WTC11 (cell line): ENCODE data around the gene C10orf90. TPM values are rescaled to one million over a fixed set of nuclear protein-coding genes. Genes with fewer than 3 reads are reported as not detected.

Experiments
- ATAC-seq: fragments of 200-7000 bp; cut with Tn5 transposase; 2 replicates; pipeline ENCODE4 v1.10.0; 2021; ENCODE audit warnings: mild to moderate bottlenecking, moderate library complexity
- CTCF ChIA-PET: fragments of 300-600 bp; sonication (Branson Sonifier 250); formaldehyde crosslinking; loops from one replicate; lab custom pipeline; 2021; ENCODE audit warnings: antibody characterized with exemption; lab: Charles Lee
- POLR2A ChIA-PET: fragments of 350-600 bp; sonication (Branson Sonifier 250); formaldehyde crosslinking; loops from one replicate; lab custom pipeline; 2021; ENCODE audit warnings: antibody characterized with exemption; lab: Charles Lee
- DNase-seq: peaks from one replicate; pipeline ENCODE4 v3.0.0; 2021; ENCODE audit warnings: low spot score
- H3K27ac Mint-ChIP-seq: 2 replicates; pipeline ENCODE4 v1.8.0; 2021; ENCODE audit warnings: mixed read lengths
- H3K27me3 Mint-ChIP-seq: 2 replicates; pipeline ENCODE4 v1.8.0; 2021; ENCODE audit warnings: low read depth, mild to moderate bottlenecking, moderate library complexity, mixed read lengths
- H3K36me3 Mint-ChIP-seq: 2 replicates; pipeline ENCODE4 v1.8.0; 2021; ENCODE audit warnings: mixed read lengths
- H3K4me1 Mint-ChIP-seq: 2 replicates; pipeline ENCODE4 v1.8.0; 2022; ENCODE audit warnings: mixed read lengths
- H3K4me3 Mint-ChIP-seq: 2 replicates; pipeline ENCODE4 v1.8.0; 2021; ENCODE audit warnings: mild to moderate bottlenecking, moderate library complexity, mixed read lengths
- H3K9me3 Mint-ChIP-seq: 2 replicates; pipeline ENCODE4 v1.8.0; 2021; ENCODE audit warnings: mixed read lengths
- ATF3 ChIP-seq: sonication (generic); formaldehyde crosslinking; conservative IDR thresholded peaks from 2 replicates; pipeline ENCODE4 v1.8.1; 2022; ENCODE audit warnings: mild to moderate bottlenecking, missing genetic modification reagents
- CREB1 ChIP-seq: sonication (generic); formaldehyde crosslinking; IDR thresholded peaks from 2 replicates; pipeline ENCODE4 v1.8.0; 2023; ENCODE audit warnings: mild to moderate bottlenecking, missing genetic modification reagents
- E2F1 ChIP-seq: sonication (generic); formaldehyde crosslinking; IDR thresholded peaks from 2 replicates; pipeline ENCODE4 v1.8.0; 2022; ENCODE audit warnings: mild to moderate bottlenecking, missing genetic modification reagents
- ERG ChIP-seq: fragments of 250-450 bp; sonication (Bioruptor Pico); IDR thresholded peaks from 2 replicates; pipeline ENCODE4 v1.8.0; 2021; ENCODE audit warnings: mild to moderate bottlenecking
- ESRRA ChIP-seq: sonication (generic); formaldehyde crosslinking; IDR thresholded peaks from 2 replicates; pipeline ENCODE4 v1.8.1; 2022; ENCODE audit warnings: mild to moderate bottlenecking, missing genetic modification reagents, borderline replicate concordance
- FOXP1 ChIP-seq: sonication (generic); formaldehyde crosslinking; IDR thresholded peaks from 2 replicates; pipeline ENCODE4 v1.8.0; 2022; ENCODE audit warnings: missing genetic modification reagents, mild to moderate bottlenecking, moderate library complexity, borderline replicate concordance
- GTF2I ChIP-seq: fragments of 250-450 bp; sonication (Bioruptor Pico); conservative IDR thresholded peaks from 2 replicates; pipeline ENCODE4 v1.4.0; 2021; ENCODE audit warnings: mild to moderate bottlenecking
- HMGA2 ChIP-seq: fragments of 250-450 bp; sonication (Bioruptor Pico); IDR thresholded peaks from 2 replicates; pipeline ENCODE4 v1.4.0; 2021; ENCODE audit warnings: mild to moderate bottlenecking, moderate library complexity
- IRF2 ChIP-seq: sonication (generic); formaldehyde crosslinking; IDR thresholded peaks from 2 replicates; pipeline ENCODE4 v1.8.0; 2022; ENCODE audit warnings: low read depth, missing genetic modification reagents, borderline replicate concordance
- JAZF1 ChIP-seq: fragments of 250-450 bp; sonication (Bioruptor Pico); IDR thresholded peaks from 2 replicates; pipeline ENCODE4 v1.9.0; 2021; ENCODE audit warnings: moderate library complexity, mild to moderate bottlenecking, inconsistent platforms
- MYBL2 ChIP-seq: sonication (generic); formaldehyde crosslinking; IDR thresholded peaks from 2 replicates; pipeline ENCODE4 v1.8.1; 2023; ENCODE audit warnings: mild to moderate bottlenecking, moderate library complexity, missing genetic modification reagents
- NFYB ChIP-seq: sonication (generic); formaldehyde crosslinking; conservative IDR thresholded peaks from 2 replicates; pipeline ENCODE4 v1.8.0; 2022; ENCODE audit warnings: low read depth, missing genetic modification reagents
- NR3C1 ChIP-seq: sonication (generic); formaldehyde crosslinking; conservative IDR thresholded peaks from 2 replicates; pipeline ENCODE4 v1.8.1; 2023; ENCODE audit warnings: low read depth, mild to moderate bottlenecking, missing genetic modification reagents
- OVOL2 ChIP-seq: fragments of 250-450 bp; sonication (Bioruptor Pico); IDR thresholded peaks from 2 replicates; pipeline ENCODE4 v1.9.0; 2021; ENCODE audit warnings: mild to moderate bottlenecking, borderline replicate concordance
- PRDM15 ChIP-seq: sonication (generic); formaldehyde crosslinking; IDR thresholded peaks from 2 replicates; pipeline ENCODE4 v1.8.0; 2022; ENCODE audit warnings: missing genetic modification reagents
- SOX15 ChIP-seq: fragments of 250-450 bp; sonication (Bioruptor Pico); IDR thresholded peaks from 2 replicates; pipeline ENCODE4 v1.9.0; 2021; ENCODE audit warnings: mild to moderate bottlenecking
- TCF7 ChIP-seq: sonication (generic); formaldehyde crosslinking; IDR thresholded peaks from 2 replicates; pipeline ENCODE4 v1.8.0; 2022; ENCODE audit warnings: mild to moderate bottlenecking, low read depth, missing genetic modification reagents, moderate library complexity
- USF2 ChIP-seq: sonication (generic); formaldehyde crosslinking; IDR thresholded peaks from 2 replicates; pipeline ENCODE4 v1.8.1; 2023; ENCODE audit warnings: mild to moderate bottlenecking, missing genetic modification reagents, moderate library complexity
- ZNF138 ChIP-seq: sonication (generic); formaldehyde crosslinking; conservative IDR thresholded peaks from 2 replicates; pipeline ENCODE4 v1.8.1; 2022; ENCODE audit warnings: mild to moderate bottlenecking, moderate library complexity, missing genetic modification reagents
- ZNF263 ChIP-seq: sonication (generic); formaldehyde crosslinking; IDR thresholded peaks from 2 replicates; pipeline ENCODE4 v1.8.1; 2022; ENCODE audit warnings: low read depth, mild to moderate bottlenecking, moderate library complexity, missing genetic modification reagents
- total RNA-seq: library from RNA; stranded (reverse); gene quantifications from 3 replicates; pipeline ENCODE4 v1.2.3, GENCODE V29; 2021

Gene C10orf90
- total RNA-seq, 1 experiment from 2014 or later: 0.85 TPM

- TF ChIP-seq E2F1 (CRISPR knock-in tag) (no peak), JAZF1 (CRISPR knock-in tag) (no peak), MYBL2 (CRISPR knock-in tag) (no peak), PRDM15 (CRISPR knock-in tag) (no peak), SOX15 (CRISPR knock-in tag) (no peak), IRF2 (CRISPR knock-in tag) (no peak), FOXP1 (CRISPR knock-in tag) (no peak), GTF2I (CRISPR knock-in tag) (no peak), OVOL2 (CRISPR knock-in tag) (no peak), ZNF263 (CRISPR knock-in tag) (no peak)
Measured at GRCh38 chr10:126691456-126691855, 21.0 kb upstream of the C10orf90 start (continued).

GRCh38 chr10:126690534-126690933 lies 20.0 kb upstream of the C10orf90 start:
- H3K36me3 Mint-ChIP-seq: peaks cover 35% of the 10 kb centered on the region
- ATAC-seq: peak; percentile 52
- no peak for TF ChIP-seq ZNF138 (CRISPR knock-in tag)
- TF ChIP-seq ERG (CRISPR knock-in tag): no peak
- TF ChIP-seq IRF2 (CRISPR knock-in tag): no peak
- no peak for TF ChIP-seq ESRRA (CRISPR knock-in tag)
- no peak for TF ChIP-seq USF2 (CRISPR knock-in tag)
- no peak for TF ChIP-seq NR3C1 (CRISPR knock-in tag)
- TF ChIP-seq HMGA2 (CRISPR knock-in tag): no peak
- TF ChIP-seq CREB1 (CRISPR knock-in tag): no peak
- TF ChIP-seq, all 79 proteins: peak for 0
- peak overlapping the region; percentile 90 for H3K27ac Mint-ChIP-seq
- DNase-seq: no peak
- H3K9me3 Mint-ChIP-seq: peaks cover 56% of the 10 kb centered on the region
- H3K4me1 Mint-ChIP-seq: peaks cover 46% of the 10 kb centered on the region
- CTCF ChIA-PET: interaction anchor here (1.0 kb wide), 1 partner anchor 59 kb away, joined by 4 read pairs; no protein-coding TSS in a partner anchor
- POLR2A ChIA-PET: no interaction called here
- H3K27me3 Mint-ChIP-seq: no peaks in the 10 kb centered on the region; the same call in 1 of the 2 replicates
- H3K4me3 Mint-ChIP-seq: no peak overlapping the region

GRCh38 chr10:126689461-126689994 lies 19.0 kb upstream of the C10orf90 start:
- ChIA-PET CTCF (no interaction called here), POLR2A (no interaction called here)
- Mint-ChIP-seq H3K27me3 (no peaks in the 10 kb centered on the region; the same call in 1 of the 2 replicates), H3K9me3 (peaks cover 57% of the 10 kb centered on the region), H3K27ac (no peak overlapping the region), H3K36me3 (peaks cover 31% of the 10 kb centered on the region), H3K4me3 (no peak overlapping the region), H3K4me1 (peaks cover 46% of the 10 kb centered on the region)
- DNase-seq: no peak
- TF ChIP-seq NFYB (CRISPR knock-in tag): no peak
- TF ChIP-seq JAZF1 (CRISPR knock-in tag): no peak
- no peak for TF ChIP-seq ATF3 (CRISPR knock-in tag)
- no peak for TF ChIP-seq TCF7 (CRISPR knock-in tag)
- ATAC-seq: no peak
